GM23338 (cell line): Measurements from ENCODE around the gene GATAD2B. TPM values are rescaled to one million over a fixed set of nuclear protein-coding genes. Genes with fewer than 3 reads are reported as not detected.

Experiments
- ATAC-seq: fragments of 200-7000 bp; cut with Tn5 transposase; 3 replicates; pipeline ENCODE4 v1.9.1; 2020
- DNase-seq: peaks from one replicate; pipeline ENCODE4 v3.0.0-alpha.2; 2015; ENCODE audit warnings: low spot score
- H2AFZ ChIP-seq: fragments of 200-600 bp; sonication (generic); 2 replicates; pipeline ENCODE4 v1.8.0; 2016; ENCODE audit warnings: antibody characterized with exemption, mild to moderate bottlenecking, moderate library complexity
- H3F3A ChIP-seq: fragments of 200-600 bp; sonication (generic); replicated peaks from 2 replicates; pipeline ENCODE4 v1.8.0; 2017; ENCODE audit warnings: antibody characterized with exemption, mixed run types, low read depth
- H3K27ac ChIP-seq: fragments of 200-600 bp; sonication (generic); 2 replicates; pipeline ENCODE4 v1.6.1; 2016; ENCODE audit warnings: low read depth
- H3K27me3 ChIP-seq: fragments of 200-600 bp; sonication (generic); 2 replicates; pipeline ENCODE4 v1.8.0; 2016; ENCODE audit warnings: mild to moderate bottlenecking, mixed run types, moderate library complexity; ENCODE audit not compliant: insufficient read depth
- H3K36me3 ChIP-seq: fragments of 200-600 bp; sonication (generic); 2 replicates; pipeline ENCODE4 v1.8.0; 2016; ENCODE audit warnings: mild to moderate bottlenecking; ENCODE audit not compliant: insufficient read depth
- H3K4me1 ChIP-seq: fragments of 200-600 bp; sonication (generic); 2 replicates; pipeline ENCODE4 v1.8.0; 2016; ENCODE audit warnings: mild to moderate bottlenecking, moderate library complexity; ENCODE audit not compliant: insufficient read depth
- H3K4me2 ChIP-seq: fragments of 200-600 bp; sonication (generic); 2 replicates; pipeline ENCODE4 v1.7.1; 2017; ENCODE audit warnings: mixed run types
- H3K4me3 ChIP-seq: fragments of 200-600 bp; sonication (generic); 2 replicates; pipeline ENCODE4 v1.6.1; 2016; ENCODE audit warnings: mixed run types
- H3K79me2 ChIP-seq: fragments of 200-600 bp; sonication (generic); replicated peaks from 2 replicates; pipeline ENCODE4 v1.8.0; 2017; ENCODE audit warnings: mild to moderate bottlenecking; ENCODE audit not compliant: insufficient read depth
- H3K9me2 ChIP-seq: fragments of 200-600 bp; sonication (generic); 2 replicates; pipeline ENCODE4 v1.8.0; 2017; ENCODE audit not compliant: insufficient read depth
- H4K20me1 ChIP-seq: fragments of 200-600 bp; sonication (generic); replicated peaks from 2 replicates; pipeline ENCODE4 v1.8.0; 2017; ENCODE audit warnings: mild to moderate bottlenecking; ENCODE audit not compliant: insufficient read depth
- H3K27ac Mint-ChIP-seq: 2 replicates; pipeline ENCODE4 v1.8.0; 2020; ENCODE audit warnings: inconsistent platforms, mild to moderate bottlenecking, moderate library complexity, mixed read lengths
- H3K27me3 Mint-ChIP-seq: 3 replicates; pipeline ENCODE4 v1.8.0; 2022; ENCODE audit warnings: low read depth, mild to moderate bottlenecking, moderate library complexity, mixed read lengths, inconsistent platforms; ENCODE audit not compliant: insufficient read depth, poor library complexity
- H3K36me3 Mint-ChIP-seq: 3 replicates; pipeline ENCODE4 v1.8.0; 2021; ENCODE audit warnings: low read depth, mild to moderate bottlenecking, inconsistent platforms, moderate library complexity, mixed read lengths
- H3K4me1 Mint-ChIP-seq: 3 replicates; pipeline ENCODE4 v1.8.0; 2020; ENCODE audit warnings: mild to moderate bottlenecking, inconsistent platforms, mixed read lengths
- H3K4me3 Mint-ChIP-seq: 3 replicates; pipeline ENCODE4 v1.8.0; 2021; ENCODE audit warnings: moderate library complexity, mild to moderate bottlenecking, inconsistent platforms, mixed read lengths
- H3K9me3 Mint-ChIP-seq: 3 replicates; pipeline ENCODE4 v1.8.0; 2020; ENCODE audit warnings: moderate library complexity, mild to moderate bottlenecking, inconsistent platforms, mixed read lengths
- CREB1 ChIP-seq: fragments of 250-450 bp; sonication (Bioruptor Pico); IDR thresholded peaks from 2 replicates; pipeline ENCODE4 v1.5.0; 2020; ENCODE audit warnings: low read depth, mild to moderate bottlenecking, moderate library complexity
- EZH2 ChIP-seq: fragments of 200-600 bp; sonication (generic); IDR thresholded peaks from one replicate; pipeline ENCODE4 v1.8.0; 2017; ENCODE audit warnings: antibody characterized with exemption, mild to moderate bottlenecking, low read depth; ENCODE audit not compliant: unreplicated experiment
- JUNB ChIP-seq: IDR thresholded peaks from one replicate; pipeline ENCODE4 v1.6.1; 2016; ENCODE audit warnings: antibody characterized with exemption; ENCODE audit not compliant: unreplicated experiment
- NANOG ChIP-seq: IDR thresholded peaks from 2 replicates; pipeline ENCODE4 v1.6.1; 2016; ENCODE audit warnings: antibody characterized with exemption, borderline replicate concordance
- POLR2AphosphoS5 ChIP-seq: IDR thresholded peaks from 2 replicates; pipeline ENCODE4 v1.6.1; 2016; ENCODE audit warnings: antibody characterized with exemption, low read depth
- STAT1 ChIP-seq: IDR thresholded peaks from one replicate; pipeline ENCODE4 v1.6.1; 2016; ENCODE audit warnings: antibody characterized with exemption; ENCODE audit not compliant: unreplicated experiment
- ZNF114 ChIP-seq: fragments of 250-450 bp; sonication (Bioruptor Pico); IDR thresholded peaks from 2 replicates; pipeline ENCODE4 v1.5.0; 2020; ENCODE audit warnings: mild to moderate bottlenecking, moderate library complexity
- polyA plus RNA-seq: library from polyadenylated mRNA; unstranded; fragments of >200 nt; fragmentation: Nextera tagmentation; extraction: Ambion mirVana; gene quantifications from 2 replicates; pipeline ENCODE4 v1.2.1, GENCODE V29; 2016
- total RNA-seq: library from RNA; depleted of rRNA; stranded (reverse); fragments of >200 nt; shearing (Covaris generic); gene quantifications from 2 replicates; pipeline ENCODE4 v1.2.3, GENCODE V29; 2014
- TF ChIP-seq, protein P1 (sequence below): fragments of 250-450 bp; sonication (Bioruptor Pico); IDR thresholded peaks from 2 replicates; pipeline ENCODE4 v1.5.0; 2020; ENCODE audit warnings: mild to moderate bottlenecking, moderate library complexity
- TF ChIP-seq, protein P2 (sequence below): IDR thresholded peaks from 2 replicates; pipeline ENCODE4 v1.6.1; 2016; ENCODE audit warnings: antibody characterized with exemption
- TF ChIP-seq, protein P3 (sequence below), 2 experiments: fragments of 200-600 bp in 1 of 2; sonication (generic) in 1 of 2; conservative IDR thresholded peaks; 2 replicates each; pipeline versions ENCODE4 v1.5.1 to v1.6.1; 2016 to 2017; ENCODE audit warnings: antibody characterized with exemption in 2 of 2, low read depth in 2 of 2, mild to moderate bottlenecking in 2 of 2, moderate library complexity in 1 of 2
- TF ChIP-seq, protein P4 (sequence below): IDR thresholded peaks from one replicate; pipeline ENCODE4 v1.6.1; 2018; ENCODE audit warnings: antibody characterized with exemption; ENCODE audit not compliant: unreplicated experiment

Gene GATAD2B
- total and polyA plus RNA-seq, 2 experiments from 2014 or later = 5.2 to 17.8 TPM

DNA sequence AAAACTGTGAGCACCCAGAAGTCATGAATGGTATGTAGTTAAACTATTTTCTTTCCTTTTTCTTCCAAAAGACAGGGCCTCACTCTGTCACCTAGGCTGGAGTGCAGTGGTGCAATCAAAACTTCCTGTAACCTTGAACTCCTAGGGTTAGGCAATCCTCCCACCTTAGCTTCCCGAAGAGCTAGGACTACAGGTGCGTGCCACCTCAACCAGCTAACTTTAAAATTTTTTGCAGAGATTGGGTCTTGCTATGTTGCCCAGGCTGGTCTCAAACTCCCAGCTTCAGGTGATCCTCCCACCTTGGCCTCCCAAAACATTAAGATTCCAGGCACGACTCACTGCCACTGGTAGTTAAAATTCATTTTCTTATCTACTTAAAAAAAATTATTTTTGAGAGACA lies 62.5 kb downstream of the GATAD2B start (continued):
- TF ChIP-seq, protein P1, sequence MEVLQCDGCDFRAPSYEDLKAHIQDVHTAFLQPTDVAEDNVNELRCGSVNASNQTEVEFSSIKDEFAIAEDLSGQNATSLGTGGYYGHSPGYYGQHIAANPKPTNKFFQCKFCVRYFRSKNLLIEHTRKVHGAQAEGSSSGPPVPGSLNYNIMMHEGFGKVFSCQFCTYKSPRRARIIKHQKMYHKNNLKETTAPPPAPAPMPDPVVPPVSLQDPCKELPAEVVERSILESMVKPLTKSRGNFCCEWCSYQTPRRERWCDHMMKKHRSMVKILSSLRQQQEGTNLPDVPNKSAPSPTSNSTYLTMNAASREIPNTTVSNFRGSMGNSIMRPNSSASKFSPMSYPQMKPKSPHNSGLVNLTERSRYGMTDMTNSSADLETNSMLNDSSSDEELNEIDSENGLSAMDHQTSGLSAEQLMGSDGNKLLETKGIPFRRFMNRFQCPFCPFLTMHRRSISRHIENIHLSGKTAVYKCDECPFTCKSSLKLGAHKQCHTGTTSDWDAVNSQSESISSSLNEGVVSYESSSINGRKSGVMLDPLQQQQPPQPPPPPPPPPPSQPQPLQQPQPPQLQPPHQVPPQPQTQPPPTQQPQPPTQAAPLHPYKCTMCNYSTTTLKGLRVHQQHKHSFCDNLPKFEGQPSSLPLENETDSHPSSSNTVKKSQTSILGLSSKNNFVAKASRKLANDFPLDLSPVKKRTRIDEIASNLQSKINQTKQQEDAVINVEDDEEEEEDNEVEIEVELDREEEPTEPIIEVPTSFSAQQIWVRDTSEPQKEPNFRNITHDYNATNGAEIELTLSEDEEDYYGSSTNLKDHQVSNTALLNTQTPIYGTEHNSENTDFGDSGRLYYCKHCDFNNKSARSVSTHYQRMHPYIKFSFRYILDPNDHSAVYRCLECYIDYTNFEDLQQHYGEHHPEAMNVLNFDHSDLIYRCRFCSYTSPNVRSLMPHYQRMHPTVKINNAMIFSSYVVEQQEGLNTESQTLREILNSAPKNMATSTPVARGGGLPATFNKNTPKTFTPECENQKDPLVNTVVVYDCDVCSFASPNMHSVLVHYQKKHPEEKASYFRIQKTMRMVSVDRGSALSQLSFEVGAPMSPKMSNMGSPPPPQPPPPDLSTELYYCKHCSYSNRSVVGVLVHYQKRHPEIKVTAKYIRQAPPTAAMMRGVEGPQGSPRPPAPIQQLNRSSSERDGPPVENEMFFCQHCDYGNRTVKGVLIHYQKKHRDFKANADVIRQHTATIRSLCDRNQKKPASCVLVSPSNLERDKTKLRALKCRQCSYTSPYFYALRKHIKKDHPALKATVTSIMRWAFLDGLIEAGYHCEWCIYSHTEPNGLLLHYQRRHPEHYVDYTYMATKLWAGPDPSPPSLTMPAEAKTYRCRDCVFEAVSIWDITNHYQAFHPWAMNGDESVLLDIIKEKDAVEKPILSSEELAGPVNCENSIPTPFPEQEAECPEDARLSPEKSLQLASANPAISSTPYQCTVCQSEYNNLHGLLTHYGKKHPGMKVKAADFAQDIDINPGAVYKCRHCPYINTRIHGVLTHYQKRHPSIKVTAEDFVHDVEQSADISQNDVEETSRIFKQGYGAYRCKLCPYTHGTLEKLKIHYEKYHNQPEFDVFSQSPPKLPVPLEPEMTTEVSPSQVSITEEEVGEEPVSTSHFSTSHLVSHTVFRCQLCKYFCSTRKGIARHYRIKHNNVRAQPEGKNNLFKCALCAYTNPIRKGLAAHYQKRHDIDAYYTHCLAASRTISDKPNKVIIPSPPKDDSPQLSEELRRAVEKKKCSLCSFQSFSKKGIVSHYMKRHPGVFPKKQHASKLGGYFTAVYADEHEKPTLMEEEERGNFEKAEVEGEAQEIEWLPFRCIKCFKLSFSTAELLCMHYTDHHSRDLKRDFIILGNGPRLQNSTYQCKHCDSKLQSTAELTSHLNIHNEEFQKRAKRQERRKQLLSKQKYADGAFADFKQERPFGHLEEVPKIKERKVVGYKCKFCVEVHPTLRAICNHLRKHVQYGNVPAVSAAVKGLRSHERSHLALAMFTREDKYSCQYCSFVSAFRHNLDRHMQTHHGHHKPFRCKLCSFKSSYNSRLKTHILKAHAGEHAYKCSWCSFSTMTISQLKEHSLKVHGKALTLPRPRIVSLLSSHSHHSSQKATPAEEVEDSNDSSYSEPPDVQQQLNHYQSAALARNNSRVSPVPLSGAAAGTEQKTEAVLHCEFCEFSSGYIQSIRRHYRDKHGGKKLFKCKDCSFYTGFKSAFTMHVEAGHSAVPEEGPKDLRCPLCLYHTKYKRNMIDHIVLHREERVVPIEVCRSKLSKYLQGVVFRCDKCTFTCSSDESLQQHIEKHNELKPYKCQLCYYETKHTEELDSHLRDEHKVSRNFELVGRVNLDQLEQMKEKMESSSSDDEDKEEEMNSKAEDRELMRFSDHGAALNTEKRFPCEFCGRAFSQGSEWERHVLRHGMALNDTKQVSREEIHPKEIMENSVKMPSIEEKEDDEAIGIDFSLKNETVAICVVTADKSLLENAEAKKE (CRISPR knock-in tag) = no peak
- TF ChIP-seq, protein P2, sequence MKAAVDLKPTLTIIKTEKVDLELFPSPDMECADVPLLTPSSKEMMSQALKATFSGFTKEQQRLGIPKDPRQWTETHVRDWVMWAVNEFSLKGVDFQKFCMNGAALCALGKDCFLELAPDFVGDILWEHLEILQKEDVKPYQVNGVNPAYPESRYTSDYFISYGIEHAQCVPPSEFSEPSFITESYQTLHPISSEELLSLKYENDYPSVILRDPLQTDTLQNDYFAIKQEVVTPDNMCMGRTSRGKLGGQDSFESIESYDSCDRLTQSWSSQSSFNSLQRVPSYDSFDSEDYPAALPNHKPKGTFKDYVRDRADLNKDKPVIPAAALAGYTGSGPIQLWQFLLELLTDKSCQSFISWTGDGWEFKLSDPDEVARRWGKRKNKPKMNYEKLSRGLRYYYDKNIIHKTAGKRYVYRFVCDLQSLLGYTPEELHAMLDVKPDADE = no peak
- TF ChIP-seq JUNB = no peak
- TF ChIP-seq CREB1 = no peak
- no peak for TF ChIP-seq NANOG
- TF ChIP-seq, protein P3, sequence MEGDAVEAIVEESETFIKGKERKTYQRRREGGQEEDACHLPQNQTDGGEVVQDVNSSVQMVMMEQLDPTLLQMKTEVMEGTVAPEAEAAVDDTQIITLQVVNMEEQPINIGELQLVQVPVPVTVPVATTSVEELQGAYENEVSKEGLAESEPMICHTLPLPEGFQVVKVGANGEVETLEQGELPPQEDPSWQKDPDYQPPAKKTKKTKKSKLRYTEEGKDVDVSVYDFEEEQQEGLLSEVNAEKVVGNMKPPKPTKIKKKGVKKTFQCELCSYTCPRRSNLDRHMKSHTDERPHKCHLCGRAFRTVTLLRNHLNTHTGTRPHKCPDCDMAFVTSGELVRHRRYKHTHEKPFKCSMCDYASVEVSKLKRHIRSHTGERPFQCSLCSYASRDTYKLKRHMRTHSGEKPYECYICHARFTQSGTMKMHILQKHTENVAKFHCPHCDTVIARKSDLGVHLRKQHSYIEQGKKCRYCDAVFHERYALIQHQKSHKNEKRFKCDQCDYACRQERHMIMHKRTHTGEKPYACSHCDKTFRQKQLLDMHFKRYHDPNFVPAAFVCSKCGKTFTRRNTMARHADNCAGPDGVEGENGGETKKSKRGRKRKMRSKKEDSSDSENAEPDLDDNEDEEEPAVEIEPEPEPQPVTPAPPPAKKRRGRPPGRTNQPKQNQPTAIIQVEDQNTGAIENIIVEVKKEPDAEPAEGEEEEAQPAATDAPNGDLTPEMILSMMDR (conservative IDR thresholded peaks at IDR 0.05; ENCODE audit: low read depth in 2 of 2) = no peak

DNA sequence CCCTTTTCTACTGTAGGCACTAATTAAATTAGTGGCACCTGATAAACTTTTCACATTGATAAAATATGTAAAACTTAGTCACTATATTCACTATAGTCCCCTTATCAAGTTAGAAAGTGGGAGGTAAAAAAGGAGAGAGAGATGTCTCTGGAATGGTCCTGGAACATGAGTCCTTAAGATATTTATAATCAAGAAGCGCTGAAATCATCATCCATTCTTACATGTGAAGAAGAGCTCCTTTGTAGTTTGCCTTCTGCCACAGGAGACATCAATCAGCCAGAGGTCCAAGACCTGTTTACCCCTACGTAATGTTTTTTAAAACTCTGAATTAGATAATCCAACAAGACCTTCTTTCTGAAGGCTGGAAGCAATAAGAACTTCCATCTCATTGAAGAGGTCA lies 65.3 kb downstream of the GATAD2B start:
- ATAC-seq = no peak
- 0 out of 2 replicates have a peak, but pooled peaks cover 2% of the 10 kb centered on the region for H3F3A ChIP-seq
- no peaks in the 10 kb centered on the region for H3K36me3 ChIP-seq
- H3K4me2 ChIP-seq = no peak overlapping the region
- no peak overlapping the region for H3K27ac ChIP-seq
- H3K4me3 Mint-ChIP-seq = no peak overlapping the region
- H3K27me3 Mint-ChIP-seq = peaks cover 5% of the 10 kb centered on the region
- H3K27ac Mint-ChIP-seq = no peak overlapping the region
- H3K4me1 ChIP-seq = no peaks in the 10 kb centered on the region
- peaks cover 61% of the 10 kb centered on the region for H3K79me2 ChIP-seq
- H3K9me2 ChIP-seq = no peaks in the 10 kb centered on the region
- no peak overlapping the region for H2AFZ ChIP-seq
- H3K27me3 ChIP-seq = no peaks in the 10 kb centered on the region
- H3K9me3 Mint-ChIP-seq = no peaks in the 10 kb centered on the region
- peaks cover 30% of the 10 kb centered on the region for H4K20me1 ChIP-seq
- no peaks in the 10 kb centered on the region for H3K4me1 Mint-ChIP-seq
- H3K4me3 ChIP-seq = no peak overlapping the region
- no peak for DNase-seq
- peaks cover 11% of the 10 kb centered on the region; the same call in 2 of the 3 replicates for H3K36me3 Mint-ChIP-seq
- TF ChIP-seq POLR2AphosphoS5 (no peak), EZH2 (no peak), ZNF114 (CRISPR knock-in tag) (no peak), STAT1 (no peak)
- TF ChIP-seq, protein P3 (conservative IDR thresholded peaks at IDR 0.05; ENCODE audit: low read depth in 2 of 2) = no peak
- TF ChIP-seq, protein P4, sequence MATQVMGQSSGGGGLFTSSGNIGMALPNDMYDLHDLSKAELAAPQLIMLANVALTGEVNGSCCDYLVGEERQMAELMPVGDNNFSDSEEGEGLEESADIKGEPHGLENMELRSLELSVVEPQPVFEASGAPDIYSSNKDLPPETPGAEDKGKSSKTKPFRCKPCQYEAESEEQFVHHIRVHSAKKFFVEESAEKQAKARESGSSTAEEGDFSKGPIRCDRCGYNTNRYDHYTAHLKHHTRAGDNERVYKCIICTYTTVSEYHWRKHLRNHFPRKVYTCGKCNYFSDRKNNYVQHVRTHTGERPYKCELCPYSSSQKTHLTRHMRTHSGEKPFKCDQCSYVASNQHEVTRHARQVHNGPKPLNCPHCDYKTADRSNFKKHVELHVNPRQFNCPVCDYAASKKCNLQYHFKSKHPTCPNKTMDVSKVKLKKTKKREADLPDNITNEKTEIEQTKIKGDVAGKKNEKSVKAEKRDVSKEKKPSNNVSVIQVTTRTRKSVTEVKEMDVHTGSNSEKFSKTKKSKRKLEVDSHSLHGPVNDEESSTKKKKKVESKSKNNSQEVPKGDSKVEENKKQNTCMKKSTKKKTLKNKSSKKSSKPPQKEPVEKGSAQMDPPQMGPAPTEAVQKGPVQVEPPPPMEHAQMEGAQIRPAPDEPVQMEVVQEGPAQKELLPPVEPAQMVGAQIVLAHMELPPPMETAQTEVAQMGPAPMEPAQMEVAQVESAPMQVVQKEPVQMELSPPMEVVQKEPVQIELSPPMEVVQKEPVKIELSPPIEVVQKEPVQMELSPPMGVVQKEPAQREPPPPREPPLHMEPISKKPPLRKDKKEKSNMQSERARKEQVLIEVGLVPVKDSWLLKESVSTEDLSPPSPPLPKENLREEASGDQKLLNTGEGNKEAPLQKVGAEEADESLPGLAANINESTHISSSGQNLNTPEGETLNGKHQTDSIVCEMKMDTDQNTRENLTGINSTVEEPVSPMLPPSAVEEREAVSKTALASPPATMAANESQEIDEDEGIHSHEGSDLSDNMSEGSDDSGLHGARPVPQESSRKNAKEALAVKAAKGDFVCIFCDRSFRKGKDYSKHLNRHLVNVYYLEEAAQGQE = no peak
